Measurements from ENCODE around the gene LCA5L. TPM values are rescaled to one million over a fixed set of nuclear protein-coding genes. Genes with fewer than 3 reads are reported as not detected.

LCA5L gene
- total and polyA plus RNA-seq, 2 donors (not counting 1 experiment from before 2014, with no cell fraction given), result 0.62 TPM; not detected in 1

DNA sequence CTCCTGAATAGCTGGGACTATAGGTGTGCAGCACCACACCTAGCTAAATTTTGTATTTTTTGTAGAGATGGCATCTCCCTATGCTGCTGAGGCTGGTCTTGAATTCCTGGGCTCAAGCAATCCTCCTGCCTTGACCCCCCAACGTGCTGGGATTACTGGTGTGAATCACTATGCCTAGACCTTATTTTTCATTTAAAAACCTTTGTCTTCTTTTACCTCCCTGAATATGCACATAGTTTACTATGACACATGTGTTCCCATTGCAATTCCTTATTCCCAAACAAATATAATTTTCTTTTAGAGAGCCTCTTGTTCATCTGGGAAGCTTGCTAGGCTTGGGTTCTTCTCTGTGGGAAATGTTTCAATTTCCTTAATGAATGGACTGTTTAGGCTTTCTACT, 23.0 kb upstream of the LCA5L start:
- no peak overlapping the region for H3K9ac ChIP-seq (ENCODE audit: low read length)
- no peaks in the 10 kb centered on the region for H4K20me1 ChIP-seq (ENCODE audit: control insufficient read depth, insufficient read depth, low read length, poor library complexity, severe bottlenecking)
- H3K36me3 ChIP-seq (replicated peaks in 1 of 2; ENCODE audit: control extremely low read depth in 1 of 2, control insufficient read depth in 1 of 2, extremely low read depth in 1 of 2, insufficient read depth in 2 of 2, low read length in 1 of 2), result no peaks in the 10 kb centered on the region
- H3K4me3 Mint-ChIP-seq, result no peak overlapping the region
- no peaks in the 10 kb centered on the region for H3K27me3 Mint-ChIP-seq
- ATAC-seq (ENCODE audit: low read depth) (no peak), DNase-seq (no peak)
- intact Hi-C loops (cut with micrococcal nuclease), result no loop called here
- no peaks in the 10 kb centered on the region for H3K79me2 ChIP-seq (ENCODE audit: control insufficient read depth, insufficient read depth, low read length)
- no peaks in the 10 kb centered on the region for H3K4me1 Mint-ChIP-seq
- WGBS (ENCODE audit: insufficient coverage), result 29% methylated on average over 1 of the region's 1 CpG
- peaks cover 2% of the 10 kb centered on the region for H3K9me3 Mint-ChIP-seq (ENCODE audit: insufficient read depth)
- no peak overlapping the region for H3K27ac Mint-ChIP-seq
- no peaks in the 10 kb centered on the region for H3K27me3 ChIP-seq (replicated peaks in 1 of 4; ENCODE audit: control extremely low read depth in 1 of 4, control insufficient read depth in 3 of 4, insufficient read depth in 4 of 4, low read length in 3 of 4)
- ChIA-PET POLR2A (no interaction called here), CTCF (no interaction called here)
- H3K4me2 ChIP-seq (replicated peaks; ENCODE audit: low read depth, low read length, poor library complexity, severe bottlenecking), result no peak overlapping the region
- H2AFZ ChIP-seq (ENCODE audit: insufficient read depth, low read depth, low read length, poor library complexity, severe bottlenecking), result no peak overlapping the region
- H3K9me3 ChIP-seq (ENCODE audit: control extremely low read depth in 1 of 3, control insufficient read depth in 2 of 3, insufficient read depth in 1 of 3, low read length in 2 of 3), result no peaks in the 10 kb centered on the region
- no peak overlapping the region for H3K4me3 ChIP-seq (ENCODE audit: control extremely low read depth in 1 of 5, extremely low read depth in 1 of 5, insufficient read depth in 1 of 5, low read depth in 2 of 5, low read length in 4 of 5)
- no peaks in the 10 kb centered on the region for H3K4me1 ChIP-seq (ENCODE audit: control insufficient read depth in 2 of 2, insufficient read depth in 2 of 2, low read length in 2 of 2)
- TF ChIP-seq, protein P1, sequence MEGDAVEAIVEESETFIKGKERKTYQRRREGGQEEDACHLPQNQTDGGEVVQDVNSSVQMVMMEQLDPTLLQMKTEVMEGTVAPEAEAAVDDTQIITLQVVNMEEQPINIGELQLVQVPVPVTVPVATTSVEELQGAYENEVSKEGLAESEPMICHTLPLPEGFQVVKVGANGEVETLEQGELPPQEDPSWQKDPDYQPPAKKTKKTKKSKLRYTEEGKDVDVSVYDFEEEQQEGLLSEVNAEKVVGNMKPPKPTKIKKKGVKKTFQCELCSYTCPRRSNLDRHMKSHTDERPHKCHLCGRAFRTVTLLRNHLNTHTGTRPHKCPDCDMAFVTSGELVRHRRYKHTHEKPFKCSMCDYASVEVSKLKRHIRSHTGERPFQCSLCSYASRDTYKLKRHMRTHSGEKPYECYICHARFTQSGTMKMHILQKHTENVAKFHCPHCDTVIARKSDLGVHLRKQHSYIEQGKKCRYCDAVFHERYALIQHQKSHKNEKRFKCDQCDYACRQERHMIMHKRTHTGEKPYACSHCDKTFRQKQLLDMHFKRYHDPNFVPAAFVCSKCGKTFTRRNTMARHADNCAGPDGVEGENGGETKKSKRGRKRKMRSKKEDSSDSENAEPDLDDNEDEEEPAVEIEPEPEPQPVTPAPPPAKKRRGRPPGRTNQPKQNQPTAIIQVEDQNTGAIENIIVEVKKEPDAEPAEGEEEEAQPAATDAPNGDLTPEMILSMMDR (IDR thresholded peaks at IDR 0.05), result no peak
- TF ChIP-seq EZH2 (IDR thresholded peaks at IDR 0.05; ENCODE audit: borderline replicate concordance, insufficient read depth, low read depth, low read length, poor library complexity, severe bottlenecking), result no peak
- H3K27ac ChIP-seq (ENCODE audit: low read length in 2 of 2), result no peak overlapping the region

DNA sequence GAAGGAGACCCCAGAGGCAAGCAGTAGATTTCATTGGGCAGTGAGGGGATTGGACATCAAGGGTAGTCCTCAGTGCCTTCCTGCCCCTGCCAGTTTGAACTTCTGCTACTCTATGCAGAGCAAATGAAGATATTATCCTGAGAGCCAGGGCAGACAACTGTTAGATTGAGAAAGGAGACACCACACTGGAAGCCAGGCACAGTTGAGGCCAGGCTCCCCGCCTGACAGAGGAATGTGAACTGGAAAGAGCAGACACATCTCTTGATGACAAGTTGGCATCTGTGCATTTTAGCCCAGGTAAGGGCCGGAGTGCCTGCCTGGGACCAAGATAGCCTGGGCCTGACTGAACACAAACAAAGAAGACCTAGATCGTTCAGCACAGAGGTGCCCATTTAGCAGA, 22.2 kb upstream of the LCA5L start:
- Mint-ChIP-seq H3K9me3 (ENCODE audit: insufficient read depth) (peaks cover 2% of the 10 kb centered on the region), H3K4me3 (no peak overlapping the region), H3K4me1 (no peaks in the 10 kb centered on the region), H3K27ac (no peak overlapping the region), H3K27me3 (no peaks in the 10 kb centered on the region)
- H3K9ac ChIP-seq (ENCODE audit: low read length), result no peak overlapping the region
- POLR2A ChIA-PET, result no interaction called here
- no peaks in the 10 kb centered on the region for H3K79me2 ChIP-seq (ENCODE audit: control insufficient read depth, insufficient read depth, low read length)
- no peak overlapping the region for H3K27ac ChIP-seq (ENCODE audit: low read length in 2 of 2)
- no peaks in the 10 kb centered on the region for H3K36me3 ChIP-seq (replicated peaks in 1 of 2; ENCODE audit: control extremely low read depth in 1 of 2, control insufficient read depth in 1 of 2, extremely low read depth in 1 of 2, insufficient read depth in 2 of 2, low read length in 1 of 2)
- TF ChIP-seq, protein P1 (IDR thresholded peaks at IDR 0.05), result no peak
- no peak for TF ChIP-seq EZH2 (IDR thresholded peaks at IDR 0.05; ENCODE audit: borderline replicate concordance, insufficient read depth, low read depth, low read length, poor library complexity, severe bottlenecking)
- H2AFZ ChIP-seq (ENCODE audit: insufficient read depth, low read depth, low read length, poor library complexity, severe bottlenecking), result no peak overlapping the region
- no peaks in the 10 kb centered on the region for H4K20me1 ChIP-seq (ENCODE audit: control insufficient read depth, insufficient read depth, low read length, poor library complexity, severe bottlenecking)
- no peaks in the 10 kb centered on the region for H3K27me3 ChIP-seq (replicated peaks in 1 of 4; ENCODE audit: control extremely low read depth in 1 of 4, control insufficient read depth in 3 of 4, insufficient read depth in 4 of 4, low read length in 3 of 4)
- WGBS (ENCODE audit: insufficient coverage), result 96% methylated on average over 3 of the region's 3 CpGs
- ATAC-seq (ENCODE audit: low read depth), result no peak
- H3K4me3 ChIP-seq (ENCODE audit: control extremely low read depth in 1 of 5, extremely low read depth in 1 of 5, insufficient read depth in 1 of 5, low read depth in 2 of 5, low read length in 4 of 5), result no peak overlapping the region
- H3K4me1 ChIP-seq (ENCODE audit: control insufficient read depth in 2 of 2, insufficient read depth in 2 of 2, low read length in 2 of 2), result no peaks in the 10 kb centered on the region
- CTCF ChIA-PET, result no interaction called here
- no peaks in the 10 kb centered on the region for H3K9me3 ChIP-seq (ENCODE audit: control extremely low read depth in 1 of 3, control insufficient read depth in 2 of 3, insufficient read depth in 1 of 3, low read length in 2 of 3)
- no peak overlapping the region for H3K4me2 ChIP-seq (replicated peaks; ENCODE audit: low read depth, low read length, poor library complexity, severe bottlenecking)
- intact Hi-C loops (cut with micrococcal nuclease), result no loop called here
- no peak for DNase-seq

All from B cell (primary cell).